HepG2 (cell line): ENCODE data around the gene CDX2. TPM values are rescaled to one million over a fixed set of nuclear protein-coding genes. Genes with fewer than 3 reads are reported as not detected.

Source experiments
- ATAC-seq: fragments of 200-7000 bp; cut with Tn5 transposase; 3 replicates; pipeline ENCODE4 v1.9.1; 2020; ENCODE audit warnings: mild to moderate bottlenecking, moderate library complexity
- BruUV-seq: library from RNA; stranded (reverse); fragments of 400-500 nt; replicated peaks from 2 replicates; lab custom pipeline; 2021; lab: Mats Ljungman, UMichigan
- CTCF ChIA-PET: fragments of 300-600 bp; formaldehyde crosslinking; extraction: SDS; loops from one replicate; lab custom pipeline; 2021; ENCODE audit warnings: low total read pairs, inconsistent platforms, low intra/inter-chr PET ratio; lab: Yijun Ruan, JAX
- POLR2A ChIA-PET: fragments of 350-600 bp; sonication (Branson Sonifier 250); formaldehyde crosslinking; loops from one replicate; lab custom pipeline; 2020; ENCODE audit warnings: antibody characterized with exemption, inconsistent platforms; lab: Yijun Ruan, JAX
- DNase-seq: peaks from one replicate; pipeline ENCODE4 v3.0.0-alpha.2; 2015; ENCODE audit warnings: low spot score
- FAIRE-seq: peaks from 3 replicates; lab custom pipeline; 2011; peaks lifted over from hg19 to GRCh38; lab: Jason Lieb, UNC
- H2AFZ ChIP-seq: one replicate; pipeline ENCODE4 v1.6.1; 2011; ENCODE audit warnings: low read length, inconsistent platforms
- H3K27ac ChIP-seq: fragments of 300-600 bp; 3 replicates; pipeline ENCODE4 v1.8.0; 2011; ENCODE audit warnings: mixed run types, mild to moderate bottlenecking, mixed read lengths, low read length, inconsistent platforms; ENCODE audit not compliant: insufficient read depth; ENCODE audit errors: extremely low read length
- H3K27me3 ChIP-seq, 2 experiments: fragments of 200-600 bp in 1 of 2; 2 replicates in 1 of 2; 3 replicates in 1 of 2; pipeline versions ENCODE4 v1.6.0 to v1.8.0; 2011; ENCODE audit warnings: low read length in 2 of 2, mild to moderate bottlenecking in 2 of 2, moderate library complexity in 2 of 2, inconsistent platforms in 1 of 2; ENCODE audit not compliant: insufficient read depth in 2 of 2, control insufficient read depth in 1 of 2
- H3K36me3 ChIP-seq, 2 experiments: fragments of 200-600 bp in 1 of 2; replicated peaks in 1 of 2; 2 replicates in 1 of 2; 3 replicates in 1 of 2; pipeline versions ENCODE4 v1.5.1 to v1.8.0; 2011; ENCODE audit warnings: low read length in 2 of 2, inconsistent platforms in 1 of 2; ENCODE audit not compliant: insufficient read depth in 2 of 2, control insufficient read depth in 1 of 2
- H3K4me1 ChIP-seq: 2 replicates; pipeline ENCODE4 v1.5.1; 2012; ENCODE audit warnings: low read length, inconsistent platforms; ENCODE audit not compliant: insufficient read depth
- H3K4me2 ChIP-seq: 2 replicates; pipeline ENCODE4 v1.6.0; 2011; ENCODE audit warnings: low read depth, low read length, inconsistent platforms
- H3K4me3 ChIP-seq, 3 experiments: fragments of 200-600 bp in 1 of 3; sonication (generic), shearing (Covaris generic) in 1 of 3; replicated peaks in 1 of 3; 2 replicates each; pipeline ENCODE4 v1.5.1; 2011 to 2016; ENCODE audit warnings: low read length in 3 of 3, inconsistent platforms in 2 of 3, low read depth in 2 of 3, mild to moderate bottlenecking in 2 of 3, control low read depth in 1 of 3, mixed read lengths in 1 of 3; ENCODE audit not compliant: insufficient read depth in 1 of 3
- H3K79me2 ChIP-seq: one replicate; pipeline ENCODE4 v1.6.1; 2011; ENCODE audit warnings: low read length, inconsistent platforms; ENCODE audit not compliant: insufficient read depth
- H3K9ac ChIP-seq: 2 replicates; pipeline ENCODE4 v1.6.0; 2011; ENCODE audit warnings: mild to moderate bottlenecking, low read depth, low read length, inconsistent platforms; ENCODE audit not compliant: insufficient read depth
- H3K9me3 ChIP-seq: 2 replicates; pipeline ENCODE4 v1.5.1; 2012; ENCODE audit warnings: mild to moderate bottlenecking, low read length
- H4K20me1 ChIP-seq: 2 replicates; pipeline ENCODE4 v1.6.0; 2011; ENCODE audit warnings: inconsistent platforms, mild to moderate bottlenecking, low read length, moderate library complexity; ENCODE audit not compliant: insufficient read depth
- CENPX ChIP-seq: sonication (generic); formaldehyde crosslinking; IDR thresholded peaks from 2 replicates; pipeline ENCODE4 v1.9.0; 2021; ENCODE audit warnings: mild to moderate bottlenecking, missing genetic modification reagents, moderate library complexity
- MZF1 ChIP-seq: sonication (generic); formaldehyde crosslinking; IDR thresholded peaks from 2 replicates; pipeline ENCODE4 v1.8.1; 2023; ENCODE audit warnings: mild to moderate bottlenecking, missing genetic modification reagents, borderline replicate concordance
- NR2F1 ChIP-seq, 2 experiments: fragments of 450-650 bp in 1 of 2; formaldehyde crosslinking in 1 of 2; IDR thresholded peaks; 2 replicates each; pipeline versions ENCODE4 v1.5.0 to v1.6.1; 2016 to 2020; ENCODE audit warnings: mild to moderate bottlenecking in 1 of 2, missing compliant biosample characterization in 1 of 2, missing genetic modification reagents in 1 of 2, moderate library complexity in 1 of 2
- ZNF24 ChIP-seq: fragments of 450-650 bp; IDR thresholded peaks from 2 replicates; pipeline ENCODE4 v1.6.1; 2017; ENCODE audit warnings: antibody characterized with exemption, mild to moderate bottlenecking
- ZNF629 ChIP-seq: sonication (generic); formaldehyde crosslinking; conservative IDR thresholded peaks from 2 replicates; pipeline ENCODE4 v1.5.0; 2020; ENCODE audit warnings: missing genetic modification reagents
- WGBS: methylation state at CpG from one replicate; pipeline ENCODE4 v1.1.6; 2017; ENCODE audit warnings: low lambda C conversion rate; 5-methylcytosine and 5-hydroxymethylcytosine counted together
- in situ Hi-C: cut with HindIII; loops from 2 replicates; pipeline ENCODE4 v1.10.0; 2017; ENCODE audit warnings: low pct_unique_long_range_greater_than_20kb; ENCODE audit not compliant: extremely low pct_ligation_motif_present
- intact Hi-C: fragments of 100-400 bp; cut with micrococcal nuclease; formaldehyde crosslinking; loops from one replicate; pipeline ENCODE4 v1.10.0; 2022; ENCODE audit not compliant: unreplicated experiment
- polyA plus RNA-seq, 8 experiments: library from polyadenylated mRNA; depleted of rRNA in 3 of 8; stranded (reverse) in 7 of 8; unstranded in 1 of 8; fragments of >200 nt; fragmentation: Illumina TruSeq in 4 of 8; extraction: Trizol in 4 of 8; gene quantifications; 2 replicates each; pipeline versions ENCODE4 v1.2.1 to v1.2.3, GENCODE V29; 2011 to 2016; ENCODE audit warnings: low read depth in 4 of 8, missing spikeins in 1 of 8, mixed read lengths in 1 of 8; ENCODE audit not compliant: insufficient read depth in 1 of 8
- total RNA-seq, 5 experiments: library from RNA; depleted of rRNA; stranded (reverse); fragments of >200 nt; fragmentation: Illumina TruSeq; extraction: Trizol; gene quantifications; 2 replicates each; pipeline ENCODE4 v1.2.3, GENCODE V29; 2016; ENCODE audit warnings: low read depth in 1 of 5
- TF ChIP-seq, protein P1 (sequence below), 2 experiments: sonication (generic) in 1 of 2; formaldehyde crosslinking in 1 of 2; IDR thresholded peaks; 2 replicates each; pipeline versions ENCODE4 v1.5.1 to v1.6.1; 2011 to 2020; ENCODE audit warnings: borderline replicate concordance in 1 of 2, low read depth in 1 of 2, low read length in 1 of 2, mild to moderate bottlenecking in 1 of 2, missing genetic modification reagents in 1 of 2, moderate library complexity in 1 of 2
- TF ChIP-seq, protein P2 (sequence below): sonication (generic); formaldehyde crosslinking; IDR thresholded peaks from 2 replicates; pipeline ENCODE4 v1.4.0; 2020; ENCODE audit warnings: mild to moderate bottlenecking, missing genetic modification reagents
- TF ChIP-seq, protein P3 (sequence below): sonication (generic); formaldehyde crosslinking; IDR thresholded peaks from 2 replicates; pipeline ENCODE4 v1.4.0; 2020; ENCODE audit warnings: missing genetic modification reagents

CDX2 gene
- total and polyA plus RNA-seq, 2 of the 13 experiments (the other 11 are each of a cell fraction or from before 2014, with no cell fraction given), result 0.04 TPM; not detected in 1

DNA sequence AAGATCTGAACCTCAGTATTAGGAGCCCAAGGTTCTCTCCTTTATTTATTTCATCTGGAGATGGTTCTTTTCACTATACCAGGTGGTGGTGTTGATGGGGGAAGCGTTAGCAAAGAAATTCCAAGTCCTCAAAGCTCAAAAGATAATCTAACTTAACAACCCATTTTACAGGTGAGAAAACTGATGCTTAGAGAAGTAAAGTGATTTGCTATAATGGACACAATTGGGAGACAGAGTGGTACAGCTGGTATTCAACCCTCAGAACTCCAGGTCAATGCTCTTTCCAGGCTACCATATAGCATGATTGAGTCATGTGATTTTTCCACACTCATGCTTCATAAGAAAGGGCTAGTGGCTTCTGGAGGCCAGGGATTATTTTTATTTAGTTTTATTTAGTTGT, 44.4 kb upstream of the CDX2 start:
- H3K79me2 ChIP-seq, result no peaks in the 10 kb centered on the region
- no peak for DNase-seq
- H2AFZ ChIP-seq, result no peak overlapping the region
- 0 out of 2 replicates have a peak, but pooled peaks cover 10% of the 10 kb centered on the region for H3K4me1 ChIP-seq
- no peak for ATAC-seq
- in situ Hi-C loops (no loop called here), intact Hi-C loops (no loop called here)
- no peak for FAIRE-seq
- CTCF ChIA-PET, result no interaction called here
- no peaks in the 10 kb centered on the region for H3K27me3 ChIP-seq
- 0% methylated on average over 1 of the region's 1 CpG for WGBS
- H3K27ac ChIP-seq, result no peak overlapping the region
- no peak overlapping the region for H3K4me3 ChIP-seq
- no peak overlapping the region for H3K4me2 ChIP-seq
- H3K36me3 ChIP-seq, result no peaks in the 10 kb centered on the region
- POLR2A ChIA-PET, result no interaction called here
- no peaks in the 10 kb centered on the region for H3K9me3 ChIP-seq
- no peak for TF ChIP-seq ZNF24
- TF ChIP-seq NR2F1 (CRISPR knock-in tag; IDR thresholded peaks at IDR 0.05), result no peak
- no peak for TF ChIP-seq MZF1 (CRISPR knock-in tag)
- TF ChIP-seq ZNF629 (CRISPR knock-in tag), result 0 out of 2 replicates have a peak, but pooled peaks have one; percentile 17
- TF ChIP-seq, all 625 proteins: peak for 1
- H3K9ac ChIP-seq, result no peak overlapping the region
- no peaks in the 10 kb centered on the region for H4K20me1 ChIP-seq
- no TSS peak for BruUV-seq

DNA sequence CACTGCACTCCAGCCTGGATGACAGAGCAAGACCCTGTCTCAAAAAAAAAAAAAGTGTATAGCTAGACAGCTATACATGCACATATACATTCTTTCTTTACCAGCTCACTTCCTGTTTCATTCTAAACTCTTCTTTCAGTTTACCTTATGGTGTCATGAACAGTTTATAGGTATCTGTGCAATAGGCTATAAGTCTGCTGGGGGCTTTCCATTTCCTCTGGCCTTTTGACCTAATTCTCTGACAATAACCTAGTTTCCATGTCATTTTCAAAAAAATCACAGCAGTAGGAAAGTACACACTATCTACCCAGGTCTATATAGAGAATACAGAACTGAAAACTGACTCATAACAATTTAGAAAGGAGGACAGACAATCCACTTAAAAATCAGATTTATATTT, 43.8 kb upstream of the CDX2 start:
- 0 out of 2 replicates have a peak, but pooled peaks cover 10% of the 10 kb centered on the region for H3K4me1 ChIP-seq
- no peaks in the 10 kb centered on the region for H4K20me1 ChIP-seq
- FAIRE-seq, result no peak
- H3K27me3 ChIP-seq, result no peaks in the 10 kb centered on the region
- BruUV-seq, result no TSS peak
- no peak overlapping the region for H3K27ac ChIP-seq
- no peaks in the 10 kb centered on the region for H3K9me3 ChIP-seq
- intact Hi-C loops, result no loop called here
- ChIA-PET CTCF (no interaction called here), POLR2A (no interaction called here)
- H3K36me3 ChIP-seq, result no peaks in the 10 kb centered on the region
- no peak overlapping the region for H2AFZ ChIP-seq
- no peak overlapping the region for H3K9ac ChIP-seq
- H3K79me2 ChIP-seq, result no peaks in the 10 kb centered on the region
- ATAC-seq, result no peak
- in situ Hi-C loops, result no loop called here
- DNase-seq, result no peak
- no peak overlapping the region for H3K4me2 ChIP-seq
- H3K4me3 ChIP-seq, result no peak overlapping the region
- no peak for TF ChIP-seq CENPX (CRISPR knock-in tag)
- TF ChIP-seq MZF1 (CRISPR knock-in tag), result no peak
- TF ChIP-seq, protein P1, sequence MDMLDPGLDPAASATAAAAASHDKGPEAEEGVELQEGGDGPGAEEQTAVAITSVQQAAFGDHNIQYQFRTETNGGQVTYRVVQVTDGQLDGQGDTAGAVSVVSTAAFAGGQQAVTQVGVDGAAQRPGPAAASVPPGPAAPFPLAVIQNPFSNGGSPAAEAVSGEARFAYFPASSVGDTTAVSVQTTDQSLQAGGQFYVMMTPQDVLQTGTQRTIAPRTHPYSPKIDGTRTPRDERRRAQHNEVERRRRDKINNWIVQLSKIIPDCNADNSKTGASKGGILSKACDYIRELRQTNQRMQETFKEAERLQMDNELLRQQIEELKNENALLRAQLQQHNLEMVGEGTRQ (IDR thresholded peaks at IDR 0.05; ENCODE audit: low read depth, low read length), result no peak
- TF ChIP-seq, protein P1 (CRISPR knock-in tag; IDR thresholded peaks at IDR 0.05; ENCODE audit: borderline replicate concordance), result no peak
- TF ChIP-seq, protein P2, sequence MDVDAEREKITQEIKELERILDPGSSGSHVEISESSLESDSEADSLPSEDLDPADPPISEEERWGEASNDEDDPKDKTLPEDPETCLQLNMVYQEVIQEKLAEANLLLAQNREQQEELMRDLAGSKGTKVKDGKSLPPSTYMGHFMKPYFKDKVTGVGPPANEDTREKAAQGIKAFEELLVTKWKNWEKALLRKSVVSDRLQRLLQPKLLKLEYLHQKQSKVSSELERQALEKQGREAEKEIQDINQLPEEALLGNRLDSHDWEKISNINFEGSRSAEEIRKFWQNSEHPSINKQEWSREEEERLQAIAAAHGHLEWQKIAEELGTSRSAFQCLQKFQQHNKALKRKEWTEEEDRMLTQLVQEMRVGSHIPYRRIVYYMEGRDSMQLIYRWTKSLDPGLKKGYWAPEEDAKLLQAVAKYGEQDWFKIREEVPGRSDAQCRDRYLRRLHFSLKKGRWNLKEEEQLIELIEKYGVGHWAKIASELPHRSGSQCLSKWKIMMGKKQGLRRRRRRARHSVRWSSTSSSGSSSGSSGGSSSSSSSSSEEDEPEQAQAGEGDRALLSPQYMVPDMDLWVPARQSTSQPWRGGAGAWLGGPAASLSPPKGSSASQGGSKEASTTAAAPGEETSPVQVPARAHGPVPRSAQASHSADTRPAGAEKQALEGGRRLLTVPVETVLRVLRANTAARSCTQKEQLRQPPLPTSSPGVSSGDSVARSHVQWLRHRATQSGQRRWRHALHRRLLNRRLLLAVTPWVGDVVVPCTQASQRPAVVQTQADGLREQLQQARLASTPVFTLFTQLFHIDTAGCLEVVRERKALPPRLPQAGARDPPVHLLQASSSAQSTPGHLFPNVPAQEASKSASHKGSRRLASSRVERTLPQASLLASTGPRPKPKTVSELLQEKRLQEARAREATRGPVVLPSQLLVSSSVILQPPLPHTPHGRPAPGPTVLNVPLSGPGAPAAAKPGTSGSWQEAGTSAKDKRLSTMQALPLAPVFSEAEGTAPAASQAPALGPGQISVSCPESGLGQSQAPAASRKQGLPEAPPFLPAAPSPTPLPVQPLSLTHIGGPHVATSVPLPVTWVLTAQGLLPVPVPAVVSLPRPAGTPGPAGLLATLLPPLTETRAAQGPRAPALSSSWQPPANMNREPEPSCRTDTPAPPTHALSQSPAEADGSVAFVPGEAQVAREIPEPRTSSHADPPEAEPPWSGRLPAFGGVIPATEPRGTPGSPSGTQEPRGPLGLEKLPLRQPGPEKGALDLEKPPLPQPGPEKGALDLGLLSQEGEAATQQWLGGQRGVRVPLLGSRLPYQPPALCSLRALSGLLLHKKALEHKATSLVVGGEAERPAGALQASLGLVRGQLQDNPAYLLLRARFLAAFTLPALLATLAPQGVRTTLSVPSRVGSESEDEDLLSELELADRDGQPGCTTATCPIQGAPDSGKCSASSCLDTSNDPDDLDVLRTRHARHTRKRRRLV, result no peak
- TF ChIP-seq, protein P3, sequence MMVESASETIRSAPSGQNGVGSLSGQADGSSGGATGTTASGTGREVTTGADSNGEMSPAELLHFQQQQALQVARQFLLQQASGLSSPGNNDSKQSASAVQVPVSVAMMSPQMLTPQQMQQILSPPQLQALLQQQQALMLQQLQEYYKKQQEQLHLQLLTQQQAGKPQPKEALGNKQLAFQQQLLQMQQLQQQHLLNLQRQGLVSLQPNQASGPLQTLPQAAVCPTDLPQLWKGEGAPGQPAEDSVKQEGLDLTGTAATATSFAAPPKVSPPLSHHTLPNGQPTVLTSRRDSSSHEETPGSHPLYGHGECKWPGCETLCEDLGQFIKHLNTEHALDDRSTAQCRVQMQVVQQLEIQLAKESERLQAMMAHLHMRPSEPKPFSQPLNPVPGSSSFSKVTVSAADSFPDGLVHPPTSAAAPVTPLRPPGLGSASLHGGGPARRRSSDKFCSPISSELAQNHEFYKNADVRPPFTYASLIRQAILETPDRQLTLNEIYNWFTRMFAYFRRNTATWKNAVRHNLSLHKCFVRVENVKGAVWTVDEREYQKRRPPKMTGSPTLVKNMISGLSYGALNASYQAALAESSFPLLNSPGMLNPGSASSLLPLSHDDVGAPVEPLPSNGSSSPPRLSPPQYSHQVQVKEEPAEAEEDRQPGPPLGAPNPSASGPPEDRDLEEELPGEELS (CRISPR knock-in tag), result no peak
